LNCaP clone FGC (cell line): ENCODE data around the gene DEPDC5.

Experiments
- DNase-seq: peaks from one replicate; pipeline ENCODE4 v3.0.0-alpha.2; 2011; ENCODE audit warnings: low read depth
- H3K4me3 ChIP-seq: 2 replicates; pipeline ENCODE4 v1.5.1; 2011; ENCODE audit warnings: mild to moderate bottlenecking, low read depth, low read length, control low read depth
- TF ChIP-seq, protein P1 (sequence below): IDR thresholded peaks from 2 replicates; pipeline ENCODE4 v1.5.1; 2012; ENCODE audit warnings: mild to moderate bottlenecking; ENCODE audit not compliant: control insufficient read depth, insufficient read depth; ENCODE audit errors: extremely low read depth

Gene DEPDC5

DNA sequence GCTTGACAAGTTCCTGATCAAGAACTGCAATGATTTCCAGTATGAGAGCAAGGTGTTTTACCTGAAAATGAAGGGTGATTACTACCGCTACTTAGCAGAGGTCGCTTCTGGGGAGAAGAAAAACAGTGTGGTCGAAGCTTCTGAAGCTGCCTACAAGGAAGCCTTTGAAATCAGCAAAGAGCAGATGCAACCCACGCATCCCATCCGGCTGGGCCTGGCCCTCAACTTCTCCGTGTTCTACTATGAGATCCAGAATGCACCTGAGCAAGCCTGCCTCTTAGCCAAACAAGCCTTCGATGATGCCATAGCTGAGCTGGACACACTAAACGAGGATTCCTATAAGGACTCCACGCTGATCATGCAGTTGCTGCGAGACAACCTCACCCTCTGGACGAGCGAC lies 202.5 kb downstream of the DEPDC5 start:
- TF ChIP-seq, protein P1, sequence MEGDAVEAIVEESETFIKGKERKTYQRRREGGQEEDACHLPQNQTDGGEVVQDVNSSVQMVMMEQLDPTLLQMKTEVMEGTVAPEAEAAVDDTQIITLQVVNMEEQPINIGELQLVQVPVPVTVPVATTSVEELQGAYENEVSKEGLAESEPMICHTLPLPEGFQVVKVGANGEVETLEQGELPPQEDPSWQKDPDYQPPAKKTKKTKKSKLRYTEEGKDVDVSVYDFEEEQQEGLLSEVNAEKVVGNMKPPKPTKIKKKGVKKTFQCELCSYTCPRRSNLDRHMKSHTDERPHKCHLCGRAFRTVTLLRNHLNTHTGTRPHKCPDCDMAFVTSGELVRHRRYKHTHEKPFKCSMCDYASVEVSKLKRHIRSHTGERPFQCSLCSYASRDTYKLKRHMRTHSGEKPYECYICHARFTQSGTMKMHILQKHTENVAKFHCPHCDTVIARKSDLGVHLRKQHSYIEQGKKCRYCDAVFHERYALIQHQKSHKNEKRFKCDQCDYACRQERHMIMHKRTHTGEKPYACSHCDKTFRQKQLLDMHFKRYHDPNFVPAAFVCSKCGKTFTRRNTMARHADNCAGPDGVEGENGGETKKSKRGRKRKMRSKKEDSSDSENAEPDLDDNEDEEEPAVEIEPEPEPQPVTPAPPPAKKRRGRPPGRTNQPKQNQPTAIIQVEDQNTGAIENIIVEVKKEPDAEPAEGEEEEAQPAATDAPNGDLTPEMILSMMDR = no peak
- DNase-seq = no peak
- no peak overlapping the region for H3K4me3 ChIP-seq
